Suprapubic skin (tissue), 4 donors: ENCODE results near the gene ITPA. TPM values are rescaled to one million over a fixed set of nuclear protein-coding genes. Genes with fewer than 3 reads are reported as not detected.

ENCODE experiments used
- DNase-seq, 2 donors: peaks; one replicate each; pipeline ENCODE4 v3.0.0-alpha.2; 2019; ENCODE audit warnings: low spot score in 2 of 2
- H3K27ac ChIP-seq: fragments of 200-600 bp; sonication (generic); one replicate; pipeline ENCODE4 v1.5.1; 2019
- H3K27me3 ChIP-seq: fragments of 200-600 bp; sonication (generic); one replicate; pipeline ENCODE4 v1.5.1; 2019
- H3K36me3 ChIP-seq: fragments of 200-600 bp; sonication (generic); one replicate; pipeline ENCODE4 v1.5.1; 2019
- H3K4me1 ChIP-seq: fragments of 200-600 bp; sonication (generic); one replicate; pipeline ENCODE4 v1.5.1; 2019
- H3K4me3 ChIP-seq: fragments of 200-600 bp; sonication (generic); one replicate; pipeline ENCODE4 v1.5.1; 2019; ENCODE audit warnings: mild to moderate bottlenecking
- H3K9me3 ChIP-seq: fragments of 200-600 bp; sonication (generic); one replicate; pipeline ENCODE4 v1.5.1; 2019
- EP300 ChIP-seq: sonication (generic); formaldehyde crosslinking; IDR thresholded peaks from one replicate; pipeline ENCODE4 v1.6.1; 2017; ENCODE audit warnings: antibody characterized with exemption
- POLR2A ChIP-seq, 2 donors: fragments of 450-650 bp; IDR thresholded peaks; one replicate each; pipeline ENCODE4 v1.6.1; 2017; ENCODE audit warnings: antibody characterized with exemption in 2 of 2, mild to moderate bottlenecking in 2 of 2, moderate library complexity in 2 of 2
- POLR2AphosphoS5 ChIP-seq, 3 donors: sonication (generic); formaldehyde crosslinking; IDR thresholded peaks; one replicate each; pipeline ENCODE4 v1.6.1; 2017; ENCODE audit warnings: antibody characterized with exemption in 3 of 3
- WGBS: methylation state at CpG from one replicate; pipeline ENCODE4 v1.1.5; 2018; 5-methylcytosine and 5-hydroxymethylcytosine counted together
- total RNA-seq, 4 donors: library from RNA; depleted of rRNA; stranded (reverse); fragments of >200 nt; gene quantifications; one replicate each; pipeline ENCODE4 v1.1.0, GENCODE V29; 2016
- TF ChIP-seq, protein P1 (sequence below), 2 donors: fragments of 200-600 bp in 1 of 2; fragments of 450-650 bp in 1 of 2; sonication (generic) in 1 of 2; IDR thresholded peaks; one replicate each; pipeline ENCODE4 v1.5.1; 2016 to 2019; ENCODE audit warnings: antibody characterized with exemption in 2 of 2, mild to moderate bottlenecking in 1 of 2, moderate library complexity in 1 of 2

Gene ITPA
- total RNA-seq, 4 donors from 2014 or later = 40.5 to 72.4 (median 53.6) TPM

DNA sequence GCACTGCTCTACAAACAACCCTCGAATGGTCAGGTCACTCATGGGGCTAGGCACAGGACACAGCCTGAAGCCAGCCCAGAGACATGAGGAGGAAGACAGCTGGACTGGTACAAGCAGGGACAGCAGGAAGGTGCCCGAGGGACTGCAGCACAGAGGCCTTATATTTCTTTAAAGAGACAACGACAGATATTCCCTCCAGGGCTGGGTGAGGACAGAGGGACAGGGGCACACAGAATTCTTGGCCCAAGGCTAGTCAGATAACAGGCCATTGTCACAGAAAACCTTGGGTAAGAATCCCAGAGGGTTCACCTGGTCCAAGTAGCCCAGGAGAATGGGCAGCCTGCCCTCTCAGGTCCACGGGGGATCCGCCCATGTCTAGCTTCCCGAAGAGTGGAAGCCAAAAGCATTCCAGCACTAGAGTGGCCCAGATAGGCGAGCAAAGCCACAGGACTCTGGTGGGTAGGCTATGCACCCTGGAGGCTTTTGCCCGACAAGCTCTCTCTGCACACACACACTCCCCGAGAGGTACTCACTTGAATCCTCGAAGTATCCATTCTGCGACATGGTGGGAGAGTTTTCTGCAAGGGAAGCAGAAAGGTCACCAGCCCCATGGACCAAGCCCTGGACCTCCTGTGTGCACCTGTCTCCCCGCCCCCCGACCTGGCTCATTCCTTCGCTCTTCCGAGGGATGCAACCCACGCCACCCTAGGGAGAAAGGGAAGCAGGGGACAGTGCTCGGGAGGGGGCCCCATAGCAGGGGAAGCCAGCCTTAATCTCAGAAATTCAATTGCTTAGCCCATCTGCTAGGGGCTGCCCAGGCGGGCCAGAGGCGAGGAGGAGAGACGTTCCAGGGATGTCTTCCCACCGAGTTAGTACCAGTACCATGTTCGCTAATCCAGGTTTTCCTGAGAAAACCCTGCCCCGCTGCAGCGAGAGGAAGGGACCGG is 28.0 kb downstream of the ITPA start:
- H3K4me3 ChIP-seq = peak overlapping the region; percentile 75
- TF ChIP-seq POLR2A (IDR thresholded peaks at IDR 0.05) (no peak), POLR2AphosphoS5 (IDR thresholded peaks at IDR 0.05) (no peak), EP300 (no peak)
- TF ChIP-seq, protein P1, sequence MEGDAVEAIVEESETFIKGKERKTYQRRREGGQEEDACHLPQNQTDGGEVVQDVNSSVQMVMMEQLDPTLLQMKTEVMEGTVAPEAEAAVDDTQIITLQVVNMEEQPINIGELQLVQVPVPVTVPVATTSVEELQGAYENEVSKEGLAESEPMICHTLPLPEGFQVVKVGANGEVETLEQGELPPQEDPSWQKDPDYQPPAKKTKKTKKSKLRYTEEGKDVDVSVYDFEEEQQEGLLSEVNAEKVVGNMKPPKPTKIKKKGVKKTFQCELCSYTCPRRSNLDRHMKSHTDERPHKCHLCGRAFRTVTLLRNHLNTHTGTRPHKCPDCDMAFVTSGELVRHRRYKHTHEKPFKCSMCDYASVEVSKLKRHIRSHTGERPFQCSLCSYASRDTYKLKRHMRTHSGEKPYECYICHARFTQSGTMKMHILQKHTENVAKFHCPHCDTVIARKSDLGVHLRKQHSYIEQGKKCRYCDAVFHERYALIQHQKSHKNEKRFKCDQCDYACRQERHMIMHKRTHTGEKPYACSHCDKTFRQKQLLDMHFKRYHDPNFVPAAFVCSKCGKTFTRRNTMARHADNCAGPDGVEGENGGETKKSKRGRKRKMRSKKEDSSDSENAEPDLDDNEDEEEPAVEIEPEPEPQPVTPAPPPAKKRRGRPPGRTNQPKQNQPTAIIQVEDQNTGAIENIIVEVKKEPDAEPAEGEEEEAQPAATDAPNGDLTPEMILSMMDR (IDR thresholded peaks at IDR 0.05) = no peak
- WGBS = 64% methylated on average over 25 of the region's 25 CpGs
- DNase-seq = no peak
- peaks cover 31% of the 10 kb centered on the region for H3K4me1 ChIP-seq
- no peak overlapping the region for H3K27ac ChIP-seq
- no peaks in the 10 kb centered on the region for H3K36me3 ChIP-seq
- peaks cover 43% of the 10 kb centered on the region for H3K27me3 ChIP-seq
- H3K9me3 ChIP-seq = no peaks in the 10 kb centered on the region

DNA sequence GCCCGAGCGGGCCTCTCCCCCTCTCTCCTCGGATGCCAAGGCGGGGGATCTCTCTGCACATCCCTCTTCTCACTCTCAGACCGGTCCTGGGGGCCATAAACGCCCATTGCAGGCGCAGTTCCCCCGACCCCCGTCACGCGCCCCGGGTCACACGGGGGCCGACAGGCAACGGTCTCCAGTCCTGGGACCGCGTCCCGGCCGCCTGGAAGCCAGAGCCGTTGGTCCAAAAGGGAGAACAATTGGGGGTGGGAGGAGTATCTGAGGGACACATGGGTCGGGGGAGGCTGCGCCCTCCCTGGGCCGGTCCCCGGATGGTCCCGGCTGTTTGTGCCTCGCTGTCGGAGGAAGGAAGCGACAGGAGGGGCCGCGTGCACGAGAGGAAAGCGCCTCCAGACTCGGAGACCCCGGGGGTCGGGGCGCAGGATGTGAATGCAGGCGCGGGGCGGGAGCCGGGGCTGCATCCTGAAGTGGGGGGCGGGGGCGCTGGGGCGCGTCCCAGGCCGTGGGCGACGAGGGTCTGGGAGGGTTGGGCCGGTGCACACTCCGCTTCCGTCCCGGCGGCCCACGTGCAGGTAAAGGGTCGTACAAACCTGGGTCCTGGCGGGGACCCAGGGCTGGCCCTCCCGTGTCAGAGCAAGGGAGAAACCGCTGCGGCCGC is 28.8 kb downstream of the ITPA start:
- Histone ChIP-seq H3K27ac (no peak overlapping the region), H3K27me3 (peaks cover 43% of the 10 kb centered on the region), H3K4me1 (peaks cover 31% of the 10 kb centered on the region)

DNA sequence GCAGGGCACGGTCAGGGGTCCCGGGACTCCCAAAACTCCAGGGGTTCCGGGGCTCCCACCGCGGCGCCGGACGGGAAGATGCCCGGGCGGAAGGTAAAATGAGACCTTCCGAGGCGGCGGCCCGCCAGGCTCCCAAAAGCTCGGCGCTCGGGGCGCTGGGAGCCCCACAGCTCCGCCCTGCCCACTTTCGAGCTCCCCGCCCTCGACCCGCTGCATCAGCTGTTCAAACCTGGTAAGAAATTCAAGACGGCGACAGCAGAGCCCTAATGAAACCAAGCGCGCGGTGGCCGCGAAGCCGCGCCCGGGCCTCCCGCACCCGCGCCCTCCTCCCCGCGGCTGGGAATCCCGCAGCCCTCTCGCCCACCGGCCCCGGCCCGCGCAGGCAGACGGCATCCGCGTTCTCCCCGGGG is 29.3 kb downstream of the ITPA start:
- Histone ChIP-seq H3K27ac (peak overlapping the region; percentile 69), H3K4me1 (peaks cover 31% of the 10 kb centered on the region)
- TF ChIP-seq EP300 (no peak), POLR2A (IDR thresholded peaks at IDR 0.05) (no peak), POLR2AphosphoS5 (IDR thresholded peaks at IDR 0.05) (no peak)
- TF ChIP-seq, protein P1 (IDR thresholded peaks at IDR 0.05) = no peak

More for the DNA sequence above, 28.8 kb downstream of the ITPA start:
- H3K4me3 ChIP-seq = peak overlapping the region; percentile 75
- H3K9me3 ChIP-seq = no peaks in the 10 kb centered on the region
- no peaks in the 10 kb centered on the region for H3K36me3 ChIP-seq
- 12% methylated on average over 28 of the region's 59 CpGs for WGBS
- DNase-seq = no peak
- TF ChIP-seq, protein P1 (IDR thresholded peaks at IDR 0.05) = no peak
- no peak for TF ChIP-seq POLR2A (IDR thresholded peaks at IDR 0.05)
- TF ChIP-seq EP300 = no peak
- TF ChIP-seq POLR2AphosphoS5 (IDR thresholded peaks at IDR 0.05) = no peak

DNA sequence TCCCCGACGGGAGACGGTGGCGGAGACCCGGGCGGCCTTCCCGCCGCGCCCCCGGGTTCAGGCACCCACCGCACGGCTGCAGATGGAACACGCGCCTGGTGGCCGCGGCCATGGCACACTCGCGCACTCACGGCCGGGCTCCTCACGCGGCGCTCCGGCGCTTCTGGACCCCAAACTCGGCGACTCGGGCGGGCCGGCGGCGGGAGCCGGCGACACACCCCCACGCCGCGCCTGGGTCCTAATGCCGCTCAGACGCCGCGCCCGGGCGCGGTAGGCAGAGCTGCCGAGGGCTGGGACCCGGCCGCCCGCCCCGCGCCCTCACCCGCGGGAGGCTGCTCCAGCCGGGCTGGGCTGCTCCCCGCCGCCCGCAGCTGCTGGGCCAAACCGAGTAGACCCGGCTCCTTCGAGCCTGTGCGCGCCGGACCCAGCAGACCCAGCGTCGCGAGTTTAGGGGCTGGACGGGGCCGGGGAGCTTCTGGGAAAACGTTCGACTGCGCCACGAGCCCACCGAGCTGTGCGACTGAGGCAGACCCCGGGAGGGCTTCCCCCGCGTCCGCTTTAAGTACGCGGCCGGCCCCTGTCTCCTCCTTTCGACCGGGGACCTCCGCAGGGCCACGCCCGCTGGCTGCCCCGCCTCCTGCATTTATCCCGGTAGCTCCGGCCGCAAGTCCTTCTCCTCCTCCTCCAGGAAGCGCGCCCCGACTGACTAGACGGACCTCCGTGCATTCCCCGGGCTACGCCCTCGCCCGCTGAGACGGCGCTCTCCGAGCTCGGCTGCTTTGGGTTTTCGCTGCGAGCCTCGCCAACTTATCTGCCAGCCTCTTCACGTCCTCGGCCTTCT is 29.9 kb downstream of the ITPA start, which contains the start of gene SLC4A11:
TSS of gene SLC4A11 (minus strand) at position 165 of the 841 bp plus-strand sequence. CDS start at position 112, 53 bp downstream.
- Histone ChIP-seq H3K9me3 (no peaks in the 10 kb centered on the region), H3K36me3 (no peaks in the 10 kb centered on the region), H3K4me3 (peak within 1 kb of the TSS; percentile 75), H3K27me3 (peaks cover 43% of the 10 kb centered on the region), H3K27ac (peak within 1 kb of the TSS; percentile 69), H3K4me1 (peaks cover 31% of the 10 kb centered on the region)
- WGBS = 0% methylated on average over 6 of the region's 107 CpGs
- DNase-seq = no peak
- TF ChIP-seq POLR2A (IDR thresholded peaks at IDR 0.05) = no peak
- no peak for TF ChIP-seq EP300
- TF ChIP-seq, protein P1 (IDR thresholded peaks at IDR 0.05) = no peak

More for the DNA sequence above, 29.3 kb downstream of the ITPA start:
- peak overlapping the region; percentile 75 for H3K4me3 ChIP-seq
- DNase-seq = no peak
- H3K36me3 ChIP-seq = no peaks in the 10 kb centered on the region
- H3K27me3 ChIP-seq = peaks cover 43% of the 10 kb centered on the region
- H3K9me3 ChIP-seq = no peaks in the 10 kb centered on the region
- WGBS = no CpG with 5 or more reads among the region's 48 CpGs
